GM10266 (cell line): Measurements from ENCODE around the gene EPS8L2.

ENCODE experiments used
- DNase-seq: peaks from one replicate; pipeline ENCODE4 v3.0.0; 2012; ENCODE audit errors: extremely low spot score
- CTCF ChIP-seq: IDR thresholded peaks from 2 replicates; pipeline ENCODE4 v1.5.1; 2012; ENCODE audit warnings: mild to moderate bottlenecking, low read depth; ENCODE audit not compliant: control insufficient read depth, insufficient read depth; ENCODE audit errors: missing control alignments

The EPS8L2 gene

GRCh38 chr11:660681-661444, 45.2 kb upstream of the EPS8L2 start:
- DNase-seq = no peak
- no peak for TF ChIP-seq CTCF

DNA sequence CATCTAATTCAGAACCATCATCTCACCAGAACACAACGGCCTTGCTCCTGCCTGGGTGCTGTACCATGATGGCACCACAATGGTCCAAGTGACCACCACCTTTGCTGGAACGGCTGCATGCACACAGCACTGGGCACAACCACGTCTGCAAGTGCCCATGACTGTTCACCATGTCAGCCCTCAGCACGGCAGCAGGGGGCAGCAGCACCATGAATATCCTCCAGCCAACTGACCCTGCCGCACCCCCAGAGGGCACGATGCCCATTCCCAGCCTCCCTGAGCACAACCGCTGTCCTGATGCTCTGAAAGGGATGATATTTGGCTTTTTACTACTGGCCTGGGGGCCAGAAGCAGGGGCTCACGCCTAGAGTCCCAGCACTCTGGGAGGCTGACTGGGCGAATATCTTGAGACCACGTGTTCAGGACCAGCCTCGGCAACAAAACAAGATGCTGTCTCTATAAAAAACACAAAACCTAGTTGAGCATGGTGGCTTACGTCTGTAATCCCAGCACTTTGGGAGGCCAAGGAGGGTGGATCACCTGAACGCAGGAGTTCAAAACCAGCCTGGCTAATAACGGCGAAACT, 43.2 kb upstream of the EPS8L2 start:
- peak; percentile 80 for DNase-seq
- peak; percentile 80 for TF ChIP-seq CTCF

GRCh38 chr11:665062-665703, 40.8 kb upstream of the EPS8L2 start:
- no peak for DNase-seq
- TF ChIP-seq CTCF = no peak

DNA sequence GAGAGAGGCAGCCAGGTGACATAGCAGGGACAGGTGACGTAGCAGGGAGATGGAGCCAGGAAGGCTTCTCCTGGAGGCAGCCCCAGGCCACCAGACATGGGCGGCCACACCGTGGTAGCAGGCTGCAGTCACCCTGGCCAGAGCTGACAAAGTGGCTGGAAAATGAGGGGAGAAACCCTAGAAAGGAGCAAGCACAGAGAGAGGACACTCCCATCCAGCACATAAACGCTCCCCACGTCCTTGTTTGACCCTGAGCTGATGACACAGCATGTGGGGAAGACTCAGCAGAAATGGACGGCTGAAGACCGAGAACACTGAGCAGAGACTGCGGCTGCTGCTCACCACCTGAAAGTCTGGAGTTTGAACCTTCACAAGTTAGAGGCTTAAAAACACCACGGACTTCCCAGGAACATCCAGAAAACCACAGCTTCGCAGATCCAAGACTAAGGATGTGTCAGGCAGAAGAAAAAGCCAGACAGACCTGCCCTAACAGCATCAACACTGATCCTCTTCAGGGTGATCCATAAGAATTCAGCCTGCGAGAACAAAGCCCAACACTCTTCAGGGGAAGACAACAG, 40.2 kb upstream of the EPS8L2 start:
- no peak for TF ChIP-seq CTCF
- DNase-seq = no peak

DNA sequence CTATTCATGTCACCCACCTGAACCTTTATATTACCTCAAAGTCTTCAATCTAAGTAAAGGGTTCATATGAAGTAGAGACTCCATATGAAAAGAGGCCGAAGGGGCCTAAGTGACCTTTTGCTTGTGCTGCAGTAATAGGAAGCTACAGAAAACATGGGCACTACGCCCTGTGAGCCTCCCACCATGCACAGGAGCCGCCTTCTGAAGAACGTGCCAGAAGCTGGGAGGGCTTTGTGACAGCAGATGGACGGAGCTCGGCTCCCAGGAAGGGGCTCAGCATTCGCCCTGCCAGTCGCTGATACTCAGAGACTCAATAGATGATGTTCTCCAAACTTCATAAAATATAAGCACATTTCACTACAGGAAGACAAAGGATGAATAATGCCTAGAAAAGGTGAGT, 32.2 kb upstream of the EPS8L2 start:
- DNase-seq = no peak
- TF ChIP-seq CTCF = no peak

DNA sequence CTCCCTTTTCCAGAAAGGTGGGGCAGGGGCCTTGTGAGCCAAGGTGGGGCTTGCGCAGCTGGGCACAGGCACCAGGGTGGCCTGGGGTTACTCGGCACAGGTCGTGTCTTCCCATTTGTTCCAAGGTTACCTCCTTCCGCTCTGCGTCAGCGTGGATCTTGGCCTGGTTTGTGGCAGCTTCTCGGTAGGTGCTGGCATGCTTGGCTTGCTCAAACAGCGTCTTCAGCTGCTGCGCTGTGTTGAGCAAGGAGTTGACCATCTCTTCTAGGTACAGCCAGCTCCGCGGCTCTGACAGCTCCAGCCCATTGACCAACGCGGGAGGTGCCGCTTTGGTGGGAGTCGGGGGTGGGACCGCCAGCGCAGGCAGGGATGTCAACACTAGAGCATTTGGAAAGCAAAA, 31.6 kb upstream of the EPS8L2 start:
- DNase-seq = no peak
- no peak for TF ChIP-seq CTCF
